ENCODE results near the gene E4F1. TPM values are rescaled to one million over a fixed set of nuclear protein-coding genes. Genes with fewer than 3 reads are reported as not detected.

Gene E4F1
- total and polyA plus RNA-seq, 2 donors (not counting 1 experiment from before 2014, with no cell fraction given), result 6.7 to 31.2 TPM

DNA sequence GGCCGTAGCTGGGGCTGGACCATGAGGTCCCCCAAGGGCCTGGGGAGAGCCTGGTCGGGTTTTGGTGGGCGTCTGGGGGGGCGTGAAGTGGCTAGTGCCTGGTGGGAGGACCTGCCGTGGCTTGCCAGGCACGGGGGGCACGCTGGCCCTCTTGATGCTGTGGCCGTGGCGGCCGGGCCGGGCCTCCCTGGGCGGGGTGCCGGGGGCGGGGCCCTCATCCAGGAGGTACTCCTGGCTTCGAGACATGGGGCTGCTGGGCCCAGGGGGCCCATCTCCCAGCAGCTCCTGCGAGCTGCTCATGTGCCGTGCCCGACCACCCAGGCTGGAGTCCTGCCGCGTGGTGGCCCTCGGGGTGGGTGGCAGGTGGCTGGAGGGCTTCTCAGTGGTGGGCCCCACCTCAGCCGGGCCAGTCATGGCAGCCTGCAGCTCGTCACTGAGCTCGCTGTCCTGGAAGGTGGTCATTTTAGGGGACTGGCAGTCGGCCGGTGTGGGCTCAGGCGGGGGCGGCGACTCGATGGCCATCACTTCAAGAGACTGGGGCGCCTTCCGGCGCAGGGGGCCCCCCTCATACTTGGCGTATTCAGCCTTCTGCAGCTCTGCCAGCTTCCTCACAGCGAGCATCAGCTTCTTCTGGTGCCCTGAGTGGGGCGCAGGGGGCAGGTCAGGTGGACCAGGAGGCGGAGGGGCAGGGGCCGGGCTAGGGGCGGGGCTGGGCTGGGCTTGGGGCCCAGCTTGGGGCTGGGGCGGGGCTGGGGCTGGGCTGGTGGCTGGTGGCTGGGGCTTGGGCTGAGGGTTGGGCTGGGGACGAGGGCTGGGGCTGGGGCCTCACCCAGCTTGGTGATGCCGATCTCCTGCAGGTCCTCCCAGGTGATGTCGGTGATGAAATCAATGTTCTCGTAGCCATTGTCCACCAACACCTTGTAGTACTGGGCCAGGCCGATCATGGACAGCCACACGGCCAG is 42.1 kb upstream of the E4F1 start:
- Histone ChIP-seq H3K9ac (ENCODE audit: insufficient read depth, low read length) (no peak overlapping the region), H3K27ac (ENCODE audit: insufficient read depth, low read length) (no peak overlapping the region), H3K4me2 (ENCODE audit: extremely low read depth, insufficient read depth, low read length) (no peak overlapping the region), H3K27me3 (ENCODE audit: control insufficient read depth, insufficient read depth, low read length) (no peaks in the 10 kb centered on the region), H3K4me1 (ENCODE audit: control insufficient read depth, extremely low read depth, insufficient read depth, low read length) (no peaks in the 10 kb centered on the region), H3K9me3 (ENCODE audit: control insufficient read depth, insufficient read depth, low read depth, low read length) (no peaks in the 10 kb centered on the region), H3K79me2 (ENCODE audit: control insufficient read depth, insufficient read depth, low read length) (no peaks in the 10 kb centered on the region), H2AFZ (ENCODE audit: low read length) (no peak overlapping the region), H3K36me3 (ENCODE audit: control insufficient read depth, insufficient read depth, low read length) (peaks cover 10% of the 10 kb centered on the region), H3K4me3 (replicated peaks in 1 of 4; ENCODE audit: control extremely low read depth in 1 of 4, insufficient read depth in 1 of 4, low read depth in 3 of 4, low read length in 4 of 4) (no peak overlapping the region), H4K20me1 (ENCODE audit: control insufficient read depth, extremely low read depth, insufficient read depth, low read length) (no peaks in the 10 kb centered on the region)
- no peak for DNase-seq (ENCODE audit: low read depth in 2 of 2)
- TF ChIP-seq, protein P1, sequence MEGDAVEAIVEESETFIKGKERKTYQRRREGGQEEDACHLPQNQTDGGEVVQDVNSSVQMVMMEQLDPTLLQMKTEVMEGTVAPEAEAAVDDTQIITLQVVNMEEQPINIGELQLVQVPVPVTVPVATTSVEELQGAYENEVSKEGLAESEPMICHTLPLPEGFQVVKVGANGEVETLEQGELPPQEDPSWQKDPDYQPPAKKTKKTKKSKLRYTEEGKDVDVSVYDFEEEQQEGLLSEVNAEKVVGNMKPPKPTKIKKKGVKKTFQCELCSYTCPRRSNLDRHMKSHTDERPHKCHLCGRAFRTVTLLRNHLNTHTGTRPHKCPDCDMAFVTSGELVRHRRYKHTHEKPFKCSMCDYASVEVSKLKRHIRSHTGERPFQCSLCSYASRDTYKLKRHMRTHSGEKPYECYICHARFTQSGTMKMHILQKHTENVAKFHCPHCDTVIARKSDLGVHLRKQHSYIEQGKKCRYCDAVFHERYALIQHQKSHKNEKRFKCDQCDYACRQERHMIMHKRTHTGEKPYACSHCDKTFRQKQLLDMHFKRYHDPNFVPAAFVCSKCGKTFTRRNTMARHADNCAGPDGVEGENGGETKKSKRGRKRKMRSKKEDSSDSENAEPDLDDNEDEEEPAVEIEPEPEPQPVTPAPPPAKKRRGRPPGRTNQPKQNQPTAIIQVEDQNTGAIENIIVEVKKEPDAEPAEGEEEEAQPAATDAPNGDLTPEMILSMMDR (conservative IDR thresholded peaks at IDR 0.05 in 1 of 2, IDR thresholded peaks at IDR 0.05 in 1 of 2; ENCODE audit: low read depth in 1 of 2, low read length in 2 of 2), result no peak
- TF ChIP-seq EZH2 (IDR thresholded peaks at IDR 0.05; ENCODE audit: low read length, missing control alignments), result no peak

DNA sequence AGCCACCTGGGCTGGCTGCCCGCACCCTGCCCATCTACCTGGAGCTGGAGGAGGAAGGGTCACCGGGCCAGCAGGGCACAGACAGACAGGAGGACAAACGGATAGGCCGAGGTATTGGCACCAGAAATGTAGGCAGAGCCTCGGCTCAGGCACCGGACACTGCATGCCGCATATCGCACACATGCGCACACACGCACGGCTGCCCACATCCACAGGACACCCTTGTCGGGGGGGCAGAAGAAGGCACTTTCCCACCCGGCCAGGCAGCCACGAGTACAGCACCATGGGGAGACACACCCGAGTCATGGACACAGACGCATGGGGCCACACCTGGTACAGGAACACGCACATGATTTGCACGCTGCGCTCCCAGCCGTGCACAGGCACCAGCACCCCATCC is 41.4 kb upstream of the E4F1 start:
- H3K27ac ChIP-seq (ENCODE audit: insufficient read depth, low read length), result no peak overlapping the region
- no peaks in the 10 kb centered on the region for H3K4me1 ChIP-seq (ENCODE audit: control insufficient read depth, extremely low read depth, insufficient read depth, low read length)
- DNase-seq (ENCODE audit: low read depth in 2 of 2), result no peak
- TF ChIP-seq EZH2 (IDR thresholded peaks at IDR 0.05; ENCODE audit: low read length, missing control alignments), result no peak
- TF ChIP-seq, protein P1 (conservative IDR thresholded peaks at IDR 0.05 in 1 of 2, IDR thresholded peaks at IDR 0.05 in 1 of 2; ENCODE audit: low read depth in 1 of 2, low read length in 2 of 2), result no peak
- no peak overlapping the region for H2AFZ ChIP-seq (ENCODE audit: low read length)
- H3K36me3 ChIP-seq (ENCODE audit: control insufficient read depth, insufficient read depth, low read length), result peaks cover 7% of the 10 kb centered on the region
- no peak overlapping the region for H3K4me3 ChIP-seq (replicated peaks in 1 of 4; ENCODE audit: control extremely low read depth in 1 of 4, insufficient read depth in 1 of 4, low read depth in 3 of 4, low read length in 4 of 4)
- H3K4me2 ChIP-seq (ENCODE audit: extremely low read depth, insufficient read depth, low read length), result no peak overlapping the region
- no peaks in the 10 kb centered on the region for H4K20me1 ChIP-seq (ENCODE audit: control insufficient read depth, extremely low read depth, insufficient read depth, low read length)
- no peak overlapping the region for H3K9ac ChIP-seq (ENCODE audit: insufficient read depth, low read length)
- no peaks in the 10 kb centered on the region for H3K27me3 ChIP-seq (ENCODE audit: control insufficient read depth, insufficient read depth, low read length)
- H3K9me3 ChIP-seq (ENCODE audit: control insufficient read depth, insufficient read depth, low read depth, low read length), result no peaks in the 10 kb centered on the region
- no peaks in the 10 kb centered on the region for H3K79me2 ChIP-seq (ENCODE audit: control insufficient read depth, insufficient read depth, low read length)

DNA sequence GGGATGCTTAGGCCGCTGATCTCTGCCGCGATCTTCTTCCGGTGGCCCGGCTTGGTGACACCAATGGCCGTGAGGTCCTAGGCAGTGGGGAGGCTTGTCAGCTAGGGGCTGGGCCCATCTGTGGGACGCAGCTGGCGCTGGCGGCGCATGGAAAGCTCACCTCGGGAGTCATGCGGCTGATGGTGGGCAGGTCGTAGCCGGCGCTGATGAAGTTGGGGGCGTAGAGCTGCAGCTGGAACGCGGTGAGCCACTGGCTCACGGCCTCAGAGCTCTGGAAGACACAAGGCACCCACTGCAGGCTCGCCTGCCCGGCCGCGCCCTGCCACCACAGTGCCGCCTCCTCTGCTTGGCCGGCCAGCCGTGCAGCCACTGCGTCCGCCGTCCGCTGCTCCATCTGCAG is 39.7 kb upstream of the E4F1 start:
- no peak for TF ChIP-seq EZH2 (IDR thresholded peaks at IDR 0.05; ENCODE audit: low read length, missing control alignments)
- TF ChIP-seq, protein P1 (conservative IDR thresholded peaks at IDR 0.05 in 1 of 2, IDR thresholded peaks at IDR 0.05 in 1 of 2; ENCODE audit: low read depth in 1 of 2, low read length in 2 of 2), result no peak
- Histone ChIP-seq H3K4me2 (ENCODE audit: extremely low read depth, insufficient read depth, low read length) (no peak overlapping the region), H3K4me1 (ENCODE audit: control insufficient read depth, extremely low read depth, insufficient read depth, low read length) (no peaks in the 10 kb centered on the region), H3K36me3 (ENCODE audit: control insufficient read depth, insufficient read depth, low read length) (no peaks in the 10 kb centered on the region), H2AFZ (ENCODE audit: low read length) (no peak overlapping the region), H3K79me2 (ENCODE audit: control insufficient read depth, insufficient read depth, low read length) (no peaks in the 10 kb centered on the region), H3K9ac (ENCODE audit: insufficient read depth, low read length) (no peak overlapping the region), H3K9me3 (ENCODE audit: control insufficient read depth, insufficient read depth, low read depth, low read length) (no peaks in the 10 kb centered on the region), H3K27me3 (ENCODE audit: control insufficient read depth, insufficient read depth, low read length) (no peaks in the 10 kb centered on the region), H3K4me3 (replicated peaks in 1 of 4; ENCODE audit: control extremely low read depth in 1 of 4, insufficient read depth in 1 of 4, low read depth in 3 of 4, low read length in 4 of 4) (no peak overlapping the region), H3K27ac (ENCODE audit: insufficient read depth, low read length) (no peak overlapping the region), H4K20me1 (ENCODE audit: control insufficient read depth, extremely low read depth, insufficient read depth, low read length) (no peaks in the 10 kb centered on the region)
- no peak for DNase-seq (ENCODE audit: low read depth in 2 of 2)

Measured in fibroblast of lung (primary cell).